ENCODE measurements around the gene TTC1.

TTC1 gene

GRCh38 chr5:160036243-160036642 is 27.3 kb downstream of the TTC1 start:
- Histone ChIP-seq H3K36me3 (peaks cover 27% of the 10 kb centered on the region), H3K4me1 (no peaks in the 10 kb centered on the region)
- TF ChIP-seq CTCF (IDR thresholded peaks at IDR 0.05; ENCODE audit: low read depth, low read length) = no peak

GRCh38 chr5:160036884-160037283 is 27.9 kb downstream of the TTC1 start:
- TF ChIP-seq CTCF (IDR thresholded peaks at IDR 0.05; ENCODE audit: low read depth, low read length) = no peak
- DNase-seq = no peak
- Histone ChIP-seq H3K4me3 (ENCODE audit: low read depth, low read length) (no peak overlapping the region), H3K9me3 (no peaks in the 10 kb centered on the region), H3K4me1 (no peaks in the 10 kb centered on the region), H3K36me3 (peaks cover 33% of the 10 kb centered on the region), H3K27me3 (no peaks in the 10 kb centered on the region)

More at GRCh38 chr5:160036243-160036642, 27.3 kb downstream of the TTC1 start:
- H3K27me3 ChIP-seq = no peaks in the 10 kb centered on the region
- H3K9me3 ChIP-seq = no peaks in the 10 kb centered on the region
- DNase-seq = no peak
- H3K4me3 ChIP-seq (ENCODE audit: low read depth, low read length) = no peak overlapping the region

GRCh38 chr5:160039810-160040470 is 31.0 kb downstream of the TTC1 start:
- Histone ChIP-seq H3K4me1 (no peaks in the 10 kb centered on the region), H3K9me3 (no peaks in the 10 kb centered on the region), H3K36me3 (peaks cover 30% of the 10 kb centered on the region), H3K4me3 (ENCODE audit: low read depth, low read length) (no peak overlapping the region), H3K27me3 (no peaks in the 10 kb centered on the region)
- no peak for DNase-seq
- no peak for TF ChIP-seq CTCF (IDR thresholded peaks at IDR 0.05; ENCODE audit: low read depth, low read length)

GRCh38 chr5:160040471-160040835 is 31.5 kb downstream of the TTC1 start:
- no peak for TF ChIP-seq CTCF (IDR thresholded peaks at IDR 0.05; ENCODE audit: low read depth, low read length)
- Histone ChIP-seq H3K36me3 (peaks cover 25% of the 10 kb centered on the region), H3K4me1 (no peaks in the 10 kb centered on the region), H3K9me3 (no peaks in the 10 kb centered on the region), H3K27me3 (no peaks in the 10 kb centered on the region), H3K4me3 (ENCODE audit: low read depth, low read length) (no peak overlapping the region)
- DNase-seq = no peak

- TF ChIP-seq CTCF (IDR thresholded peaks at IDR 0.05; ENCODE audit: low read depth, low read length) = no peak
- Histone ChIP-seq H3K9me3 (no peaks in the 10 kb centered on the region), H3K36me3 (peaks cover 15% of the 10 kb centered on the region), H3K27me3 (no peaks in the 10 kb centered on the region), H3K4me3 (ENCODE audit: low read depth, low read length) (no peak overlapping the region), H3K4me1 (no peaks in the 10 kb centered on the region)
- DNase-seq = no peak
Observed at GRCh38 chr5:160042671-160043070, 33.7 kb downstream of the TTC1 start.

GRCh38 chr5:160044391-160044804 is 35.5 kb downstream of the TTC1 start:
- H3K4me1 ChIP-seq = no peaks in the 10 kb centered on the region
- no peak for TF ChIP-seq CTCF (IDR thresholded peaks at IDR 0.05; ENCODE audit: low read depth, low read length)
- no peak for DNase-seq
- H3K36me3 ChIP-seq = peaks cover 11% of the 10 kb centered on the region
- H3K4me3 ChIP-seq (ENCODE audit: low read depth, low read length) = no peak overlapping the region
- H3K9me3 ChIP-seq = no peaks in the 10 kb centered on the region
- no peaks in the 10 kb centered on the region for H3K27me3 ChIP-seq

Data from BE2C (cell line).